ENCODE measurements around the gene MOB4.
"Not testable (repeated sequence)": the region's sequence is repeated elsewhere in the genome, so short reads cannot be mapped to it uniquely, and the experiment has no call there.

MOB4 gene

DNA sequence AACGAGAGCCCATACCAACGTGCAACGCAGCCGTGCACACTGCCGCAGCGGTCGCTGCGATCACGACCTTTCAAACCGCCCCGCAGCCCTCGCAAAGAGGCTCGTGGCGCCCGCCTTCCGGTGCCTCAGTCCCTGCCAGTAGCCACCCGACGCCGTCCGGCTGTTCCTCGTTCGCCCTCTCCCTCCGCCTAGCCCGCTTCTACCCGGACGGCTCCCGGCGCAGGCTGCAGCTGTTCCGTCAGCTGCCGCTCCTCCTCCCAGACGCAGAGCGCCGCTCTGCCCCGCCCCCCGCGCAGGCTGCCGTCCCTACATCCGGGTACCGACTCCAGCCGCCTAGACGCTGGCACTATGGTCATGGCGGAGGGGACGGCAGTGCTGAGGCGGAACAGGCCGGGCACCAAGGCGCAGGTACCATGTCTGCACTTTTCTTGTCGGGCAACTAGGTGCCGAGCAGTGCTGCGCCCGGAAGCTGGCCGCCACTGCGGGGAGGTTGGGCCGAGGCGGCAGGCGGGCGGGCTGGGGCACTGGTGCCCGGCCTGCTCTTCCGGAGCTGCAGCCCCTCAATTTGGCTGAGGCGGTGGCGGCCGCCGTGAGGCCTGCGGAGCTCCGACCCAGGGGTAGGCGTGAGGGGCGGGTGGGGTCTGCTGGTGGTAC, at the start of gene MOB4:
Gene MOB4, plus strand, starts transcription at position 328 of the 654 bp plus-strand sequence. Its CDS starts 21 bp downstream, at position 349.
- DNase-seq, result peak; percentile 93

DNA sequence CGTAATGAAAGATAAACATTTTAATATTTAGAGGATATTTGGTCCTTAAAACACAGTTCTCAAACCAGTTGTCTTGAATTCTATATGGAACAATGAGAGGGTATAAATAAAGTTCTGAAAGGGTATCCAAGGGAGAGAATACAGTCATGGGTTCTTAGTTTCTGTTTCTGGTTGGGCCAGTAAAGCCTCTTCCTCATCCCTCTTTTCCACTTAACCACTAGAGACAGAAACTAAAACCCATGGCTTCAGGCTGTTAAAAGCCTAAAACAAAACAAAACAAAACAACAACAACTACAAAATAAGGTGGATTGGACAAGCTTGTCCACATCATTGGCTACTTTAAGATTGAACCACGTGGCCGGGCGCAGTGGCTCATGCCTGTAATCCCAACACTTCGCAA, 43.7 kb upstream of the MOB4 start:
- DNase-seq, result peak; percentile 29

DNA sequence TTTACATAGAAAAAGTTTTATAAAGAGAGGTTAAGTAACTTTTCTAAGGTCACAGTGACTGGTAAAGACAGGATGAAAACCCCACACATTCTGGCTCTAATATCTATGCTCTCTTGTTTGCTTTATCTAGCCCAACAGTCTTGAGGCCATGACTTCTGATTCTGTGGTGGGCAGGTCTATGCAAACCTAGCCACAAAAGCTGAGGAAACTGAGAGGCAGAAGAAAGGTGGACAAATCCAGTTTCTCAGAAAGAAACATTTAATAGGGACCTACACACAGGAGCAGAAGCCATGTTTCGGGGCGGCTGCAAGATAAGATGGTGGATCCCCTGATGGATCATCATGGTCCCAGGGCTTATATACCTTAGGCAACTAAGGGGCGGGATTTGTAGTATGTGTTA, 38.1 kb upstream of the MOB4 start:
- no peak for DNase-seq

DNA sequence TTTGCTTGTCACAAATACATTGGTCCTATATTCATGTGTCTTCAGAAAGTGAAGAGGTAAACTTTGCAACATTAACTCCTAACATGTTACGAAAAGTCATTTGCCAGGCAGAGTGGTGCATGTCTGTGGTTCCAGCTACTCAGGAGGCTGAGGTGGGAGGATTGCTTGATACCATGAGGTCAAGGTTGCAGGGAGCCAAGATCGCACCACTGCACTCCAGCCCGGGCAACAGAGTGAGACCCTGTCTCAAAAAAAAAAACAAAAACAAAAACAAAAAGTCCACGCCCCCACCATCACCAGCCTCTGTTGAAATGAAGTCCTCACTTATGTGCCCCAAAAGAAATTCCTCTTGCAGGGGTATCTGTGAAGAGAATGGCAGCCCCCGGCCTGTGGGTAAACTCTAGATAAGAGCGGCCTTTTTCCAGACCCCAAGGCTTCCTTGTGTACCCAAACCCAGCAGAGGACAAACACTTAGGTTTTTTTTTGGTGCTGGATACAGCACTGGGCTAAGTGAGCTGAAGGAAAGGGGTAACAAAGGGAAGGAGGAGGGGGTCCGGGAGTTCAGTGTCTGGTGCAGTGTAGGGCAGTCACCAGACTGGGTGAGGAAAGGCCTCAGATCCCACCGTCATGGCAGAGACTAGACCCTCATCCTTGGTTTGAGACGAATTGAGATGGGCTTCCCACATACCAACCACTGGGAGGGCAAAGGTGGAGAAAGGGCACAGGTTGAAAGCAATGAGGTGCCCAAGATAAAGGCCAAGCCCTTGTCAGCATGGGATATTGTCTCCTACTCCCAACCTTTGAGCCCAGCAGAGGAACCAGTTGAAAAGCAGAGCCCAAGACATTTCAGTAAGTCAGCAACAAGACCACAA, 35.5 kb upstream of the MOB4 start:
- no peak for DNase-seq

DNA sequence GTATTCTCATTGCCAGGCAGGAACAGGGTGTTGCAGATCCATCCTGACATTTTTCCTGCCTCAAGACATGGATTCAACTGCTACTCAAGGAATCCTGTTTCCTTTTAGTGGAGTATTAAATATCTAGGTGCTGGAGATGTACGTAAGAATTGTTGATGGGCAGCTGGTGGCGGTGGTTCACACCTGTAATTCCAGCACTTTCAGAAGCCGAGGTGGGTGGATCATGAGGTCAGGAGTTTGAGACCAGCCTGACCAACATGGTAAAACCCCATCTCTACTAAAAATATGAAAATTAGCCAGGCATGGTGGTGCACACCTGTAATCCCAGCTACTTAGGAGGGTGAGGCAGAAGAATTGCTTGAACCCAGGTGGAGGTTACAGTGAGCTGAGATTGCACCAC, 31.6 kb upstream of the MOB4 start:
- not testable (repeated sequence) for DNase-seq

DNA sequence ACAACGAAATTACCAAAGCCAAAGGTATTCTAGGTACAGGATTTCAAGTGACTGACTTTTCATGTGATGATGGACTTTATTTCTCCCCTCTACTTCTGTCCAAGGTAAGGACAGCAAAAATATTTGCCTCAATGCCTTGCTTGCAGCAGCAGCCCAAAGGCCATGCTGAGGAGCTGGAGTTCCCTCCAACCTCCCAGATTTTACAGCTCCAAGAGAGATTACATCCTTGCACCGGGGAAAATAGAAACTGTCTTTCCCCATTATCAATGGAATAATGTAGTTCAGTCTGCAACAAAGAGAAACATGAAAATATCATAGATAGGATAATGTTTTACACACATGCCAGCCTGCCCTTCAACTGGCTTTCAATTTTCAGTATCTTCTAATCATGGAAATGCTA, 29.7 kb upstream of the MOB4 start:
- DNase-seq, result no peak

DNA sequence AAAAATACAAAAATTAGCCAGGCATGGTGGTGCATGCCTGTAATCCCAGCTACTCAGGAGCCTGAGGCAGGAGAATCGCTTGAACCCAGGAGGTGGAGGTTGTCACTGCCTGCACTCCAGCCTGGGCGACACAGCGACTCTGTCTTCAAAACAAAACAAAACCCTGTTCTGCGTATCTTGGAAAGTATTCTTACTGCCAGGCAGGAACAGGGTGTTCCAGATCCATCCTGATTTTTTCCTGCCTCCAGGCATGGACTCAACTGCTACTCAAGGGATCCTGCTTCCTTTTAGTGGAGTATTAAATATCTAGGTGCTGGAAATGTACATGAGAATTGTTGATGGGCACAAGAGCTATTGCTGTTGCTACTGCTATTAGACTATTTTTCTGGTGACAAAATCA, 28.5 kb upstream of the MOB4 start:
- no peak for DNase-seq

DNA sequence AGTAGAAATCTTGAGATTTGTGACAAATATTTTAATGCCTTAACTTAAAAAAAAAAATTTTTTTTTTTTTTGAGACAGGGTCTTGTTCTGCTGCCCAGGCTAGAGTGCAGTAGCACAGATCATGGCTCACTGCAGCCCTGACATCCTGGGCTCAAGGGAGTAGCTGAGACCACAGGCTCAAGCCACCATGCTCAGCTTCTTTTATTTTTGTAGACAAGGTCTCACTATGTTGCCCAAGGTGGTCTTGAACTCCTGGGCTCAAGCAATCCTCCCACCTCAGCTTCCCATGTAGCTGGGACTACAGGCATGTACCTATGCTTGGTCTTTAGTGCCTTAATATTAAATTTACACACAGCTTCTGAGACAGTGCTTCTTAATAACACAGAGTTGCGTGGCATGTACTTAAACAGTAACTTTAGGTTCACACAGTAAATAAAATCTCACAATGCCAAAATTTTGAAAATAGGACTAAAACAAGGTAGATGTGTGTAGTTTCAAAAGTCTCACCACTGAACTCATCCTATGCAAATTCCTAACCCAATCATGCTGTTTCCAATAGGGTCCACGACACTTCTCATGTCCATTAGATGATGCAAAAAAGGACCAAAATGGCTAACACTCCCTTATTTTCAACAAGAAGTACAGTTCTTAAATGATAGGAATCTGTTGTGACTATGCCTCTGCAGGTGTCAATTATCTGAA, 20.3 kb upstream of the MOB4 start:
- DNase-seq, result no peak

DNA sequence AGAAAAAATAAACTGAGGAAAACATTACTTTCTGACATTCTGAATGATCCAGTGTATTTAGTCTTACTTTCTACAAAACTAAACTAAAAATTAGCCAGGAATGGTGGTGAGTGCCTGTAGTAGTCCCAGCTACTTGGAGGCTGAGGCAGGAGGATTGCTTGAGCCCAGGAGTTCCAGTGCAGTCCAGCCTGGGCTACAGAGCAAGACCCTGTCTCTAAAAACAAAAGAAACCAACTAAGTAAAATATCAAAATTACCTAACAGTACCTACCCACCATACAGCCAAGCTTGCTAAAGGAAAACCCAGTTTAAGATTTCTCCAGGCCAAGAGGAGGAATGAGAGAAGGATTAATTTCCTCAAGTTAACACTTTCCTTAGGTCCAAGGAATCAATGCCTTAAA, 19.2 kb upstream of the MOB4 start:
- no peak for DNase-seq

DNA sequence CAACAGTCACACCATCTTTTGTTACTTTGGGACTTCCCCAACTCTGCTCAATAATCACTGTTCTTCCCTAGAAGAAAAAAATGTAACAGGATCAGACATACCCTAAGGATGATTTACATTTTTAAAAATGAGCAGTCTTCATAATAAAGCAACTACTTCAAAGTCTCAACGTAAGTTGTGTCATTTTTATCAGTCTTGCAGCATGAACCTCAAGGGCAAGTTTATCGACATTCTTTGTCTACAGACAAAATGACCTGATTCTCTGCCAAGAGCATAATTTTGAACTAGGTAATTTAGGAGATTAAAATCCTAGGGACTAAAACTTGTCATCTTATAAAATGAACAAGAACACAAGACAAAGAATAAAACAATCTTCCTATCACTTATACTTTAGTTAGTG, 18.5 kb upstream of the MOB4 start:
- DNase-seq, result no peak

DNA sequence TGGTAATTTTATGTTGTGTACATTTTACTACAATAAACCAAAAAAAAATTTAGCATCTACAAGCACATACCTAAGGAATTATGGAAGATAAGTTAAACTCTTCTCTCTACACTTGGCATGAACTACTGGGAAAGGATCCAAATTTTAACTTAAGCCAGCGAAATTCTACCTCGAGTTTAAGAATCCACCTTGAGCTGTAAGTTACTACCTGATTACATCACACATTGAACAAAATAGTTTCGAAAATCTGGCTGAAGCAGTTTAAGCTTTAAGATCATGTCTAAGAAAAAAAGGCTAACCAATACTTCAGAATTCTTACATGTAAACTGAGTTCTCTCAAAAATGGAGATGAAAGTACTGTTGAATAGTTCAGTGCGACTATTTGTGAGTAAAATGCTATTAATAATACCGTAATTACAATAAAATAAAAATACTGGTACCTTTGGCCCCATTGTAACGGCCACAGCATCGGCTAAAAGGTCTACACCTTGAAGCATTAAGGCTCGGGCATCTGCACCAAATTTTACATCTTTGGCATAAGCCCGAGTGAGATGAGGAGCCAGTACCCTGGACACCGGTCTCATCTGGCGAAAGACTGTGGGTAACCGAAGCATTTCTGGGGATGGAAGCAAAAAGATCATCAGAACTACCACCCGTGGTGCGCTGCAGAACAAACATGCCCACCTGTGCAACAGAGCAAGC, 17.5 kb upstream of the MOB4 start:
- DNase-seq, result no peak

DNA sequence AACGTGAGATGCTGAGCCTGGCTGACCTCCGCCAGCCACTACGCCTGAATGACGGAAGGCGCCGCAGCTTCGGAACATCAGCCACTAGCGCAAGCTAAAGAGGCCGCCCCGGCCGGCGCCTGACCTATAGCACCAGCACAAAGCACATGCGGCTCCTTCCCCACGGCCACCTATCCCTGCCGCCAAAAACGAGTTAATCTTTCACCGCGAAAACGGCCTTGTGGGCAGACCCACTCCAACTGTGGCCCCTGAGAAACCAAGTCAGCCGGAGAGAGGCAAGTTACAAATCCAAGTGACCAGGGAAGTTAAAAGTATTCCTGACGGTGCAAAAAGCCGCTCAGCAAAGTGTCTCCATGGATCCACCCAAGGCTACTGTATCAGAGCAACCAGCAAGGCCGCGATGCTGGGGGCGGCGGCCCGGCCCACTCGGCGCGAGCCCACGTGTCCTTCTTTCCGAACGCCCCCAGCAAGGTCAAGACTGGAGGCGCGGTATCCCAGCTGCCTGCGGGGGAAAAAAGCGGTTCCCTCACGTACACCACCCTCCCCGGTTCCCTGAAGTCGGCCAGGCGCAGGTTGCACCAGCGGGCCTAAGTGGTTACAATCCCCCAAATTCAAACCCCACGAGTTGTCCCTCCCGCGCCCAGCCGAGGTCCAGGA, 16.8 kb upstream of the MOB4 start:
- peak; percentile 26 for DNase-seq

DNA sequence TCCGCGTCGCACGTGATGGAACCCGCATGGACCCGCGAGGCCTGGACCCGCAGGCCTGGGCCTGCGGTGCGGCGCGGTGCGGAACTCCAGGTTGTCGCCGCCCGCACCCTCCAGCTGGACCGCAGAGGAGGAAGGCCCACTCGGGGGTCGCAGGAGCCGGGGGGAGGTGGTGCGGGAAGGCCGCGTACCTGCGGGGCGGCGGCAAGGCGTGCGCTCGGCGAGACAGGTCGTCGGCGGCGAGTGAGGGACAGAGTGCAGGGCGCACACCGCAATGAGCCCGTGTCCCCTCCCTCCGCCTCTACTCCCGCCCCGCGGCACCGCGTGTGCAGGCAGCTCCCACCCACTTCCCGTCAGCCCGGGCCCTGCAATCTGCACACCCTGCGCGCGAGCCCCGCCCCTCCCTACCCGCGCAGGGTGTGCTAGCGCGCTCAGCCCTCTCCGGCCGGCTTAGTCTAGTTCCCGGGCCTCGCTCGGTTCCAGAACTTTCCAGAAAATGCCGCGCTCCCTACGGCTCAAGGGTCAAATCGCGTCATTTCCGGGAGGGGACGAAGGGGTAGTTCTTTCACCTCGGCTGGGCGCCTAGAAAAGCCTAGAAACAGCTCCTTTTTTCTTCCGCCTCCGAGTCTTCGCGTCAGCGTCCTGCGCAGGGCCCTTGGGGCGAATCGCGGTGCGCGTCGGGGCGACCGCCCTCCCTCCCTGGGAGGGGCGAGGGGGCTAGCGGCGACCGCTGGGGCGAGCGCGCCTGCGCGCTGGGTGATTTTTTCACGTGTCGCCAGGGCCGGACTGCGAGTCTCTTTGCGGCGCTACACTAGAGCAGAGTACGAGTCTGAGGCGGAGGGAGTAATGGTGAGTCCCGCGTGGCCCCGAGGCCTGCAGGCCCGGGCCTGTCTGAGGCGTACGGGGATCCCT, 16.0 kb upstream of the MOB4 start, which contains the start of the genes HSPD1 and HSPE1:
Gene HSPD1, minus strand, starts transcription at position 247 of the 909 bp plus-strand sequence. CDS start 992 bp downstream, outside the sequence.
Gene HSPE1, plus strand, starts transcription at position 786 of the 909 bp plus-strand sequence. Its CDS starts 58 bp downstream, at position 844.
- peak; percentile 100 for DNase-seq

DNA sequence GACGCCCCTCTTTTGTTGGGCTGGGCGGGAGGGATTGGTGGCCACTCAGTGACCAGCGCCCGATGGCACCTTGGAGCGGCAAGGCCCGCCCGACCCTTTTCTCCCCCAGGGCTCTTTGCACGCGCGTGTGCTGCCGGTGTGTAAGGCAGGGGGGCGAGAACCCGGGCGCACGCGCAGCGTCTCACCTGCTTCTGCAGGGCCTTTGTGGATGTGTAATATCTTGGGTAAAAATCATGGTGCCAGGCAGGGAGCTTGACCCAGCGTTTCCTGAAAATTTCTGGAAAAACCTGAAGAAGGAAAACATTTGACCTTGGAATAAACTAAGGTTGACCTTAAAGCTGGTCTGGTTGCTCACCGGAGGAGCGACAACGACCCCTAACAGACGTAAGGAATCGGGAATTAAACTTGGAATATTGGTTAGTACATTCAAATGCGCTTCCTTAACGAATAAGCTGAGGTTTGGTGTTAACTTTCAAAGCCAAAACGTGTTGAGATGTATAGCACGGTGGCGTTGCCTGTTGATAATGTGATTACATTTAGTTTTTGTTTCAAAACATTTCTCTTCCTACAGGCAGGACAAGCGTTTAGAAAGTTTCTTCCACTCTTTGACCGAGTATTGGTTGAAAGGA, 15.2 kb upstream of the MOB4 start:
- DNase-seq, result no peak

DNA sequence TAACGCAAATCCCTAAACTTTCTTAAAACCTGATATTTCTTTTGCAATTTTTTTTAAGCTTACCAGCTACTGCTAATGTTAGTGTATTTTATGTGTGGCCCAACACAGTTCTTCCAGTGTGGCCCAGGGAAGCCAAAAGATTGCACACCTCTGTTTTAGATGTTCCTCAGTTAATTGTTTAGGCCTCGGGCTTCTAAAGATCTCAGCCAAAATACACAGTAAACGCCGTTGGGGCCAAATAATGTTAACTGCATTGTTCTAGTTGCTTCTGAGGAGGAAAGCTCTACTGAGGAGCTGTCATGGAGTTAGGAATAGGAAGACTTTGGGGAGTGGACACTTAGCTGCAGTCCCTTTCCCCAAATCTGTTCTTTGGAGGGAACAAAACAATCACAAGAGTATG, 13.7 kb upstream of the MOB4 start:
- DNase-seq, result no peak

DNA sequence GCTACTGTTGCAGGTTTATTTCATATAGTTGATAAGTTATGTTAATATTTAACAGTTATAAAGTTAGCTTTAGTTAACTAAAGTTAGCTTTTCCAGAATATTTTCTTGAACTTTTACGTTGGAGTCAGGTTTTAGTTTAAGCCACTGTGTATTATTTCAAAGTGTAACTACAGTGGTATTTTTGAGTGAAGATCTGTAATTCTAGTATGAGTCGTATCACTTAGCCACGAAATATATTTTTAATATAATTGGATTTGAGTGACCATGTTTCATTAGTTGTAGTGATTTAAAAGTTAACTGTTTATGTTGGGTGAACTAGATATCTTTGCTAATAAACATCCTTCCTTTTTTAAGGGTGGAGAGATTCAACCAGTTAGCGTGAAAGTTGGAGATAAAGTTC, 13.2 kb upstream of the MOB4 start:
- DNase-seq, result no peak

DNA sequence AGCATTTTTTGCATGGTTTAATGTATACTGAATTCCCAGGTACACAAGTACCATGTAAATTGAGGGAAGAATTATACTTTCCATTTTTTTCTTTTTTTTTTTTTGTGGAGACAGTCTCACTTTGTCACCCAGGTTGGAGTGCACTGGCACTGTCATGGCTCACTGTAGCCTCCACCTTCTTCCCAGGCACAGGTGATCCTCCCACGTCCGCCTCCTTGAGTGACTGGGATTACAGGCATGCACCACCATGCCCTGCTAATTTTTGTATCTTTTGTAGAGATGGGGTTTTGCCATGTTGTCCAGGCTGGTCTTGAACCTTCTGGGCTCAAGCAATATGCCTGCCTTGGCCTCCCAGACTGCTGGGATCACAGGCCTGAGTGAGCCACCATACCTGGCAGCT, 11.9 kb upstream of the MOB4 start:
- no peak for DNase-seq

DNA sequence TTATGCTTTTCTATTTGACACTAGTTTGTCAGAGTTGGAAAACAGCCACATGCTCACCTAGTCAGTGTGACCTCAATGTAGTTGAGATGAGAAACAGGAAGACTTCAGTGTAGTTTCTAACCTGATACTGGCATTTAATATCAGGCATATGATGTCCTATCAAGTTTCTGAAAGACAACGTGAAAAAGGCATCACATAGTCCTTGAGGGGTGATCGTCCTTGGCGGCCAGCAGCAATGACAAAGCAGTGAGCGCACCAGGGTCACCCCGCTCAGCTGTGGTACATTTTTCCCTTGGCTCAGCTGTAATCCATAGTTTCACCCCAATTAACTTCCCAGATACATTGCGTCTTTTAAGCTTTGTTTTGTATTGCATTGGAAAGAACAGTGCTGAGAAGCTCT, 11.4 kb upstream of the MOB4 start:
- no peak for DNase-seq

DNA sequence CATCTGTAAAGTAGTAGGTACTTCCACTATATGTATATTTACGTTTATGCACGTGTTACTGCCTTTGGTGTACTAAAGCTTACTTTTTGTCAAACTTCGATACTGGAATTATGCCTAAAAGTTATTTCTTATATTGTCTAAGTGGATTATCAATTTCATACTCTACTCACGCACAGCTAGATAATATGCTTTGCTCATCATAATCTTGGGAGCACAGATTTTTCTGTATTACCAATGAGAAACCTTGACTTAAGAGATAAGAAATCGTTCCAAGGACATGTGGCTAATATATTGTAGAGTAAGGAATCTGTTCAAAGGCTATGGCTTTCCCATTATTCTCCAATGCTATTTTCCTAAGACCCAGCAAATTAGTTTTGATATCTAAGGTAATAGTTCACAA, 9.2 kb upstream of the MOB4 start:
- no peak for DNase-seq

DNA sequence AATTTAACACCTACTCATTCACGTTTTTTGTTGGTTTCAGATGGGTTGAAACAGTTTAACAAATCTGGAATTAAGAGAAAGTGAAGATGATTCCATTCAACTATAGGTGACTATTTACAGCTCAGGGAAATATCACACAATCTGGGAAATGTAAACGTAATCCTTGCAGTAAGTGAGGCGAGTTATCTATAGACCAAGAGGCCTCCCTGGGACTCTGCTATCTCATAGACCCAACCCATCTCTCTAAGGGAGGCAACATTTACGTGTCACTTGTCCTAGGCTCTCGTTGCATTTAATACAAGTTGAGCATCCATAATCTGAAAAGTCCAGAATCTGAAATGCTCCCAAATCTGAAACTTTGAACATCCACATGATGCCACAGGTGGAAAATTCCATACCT, 2.0 kb upstream of the MOB4 start:
- no peak for DNase-seq

DNA sequence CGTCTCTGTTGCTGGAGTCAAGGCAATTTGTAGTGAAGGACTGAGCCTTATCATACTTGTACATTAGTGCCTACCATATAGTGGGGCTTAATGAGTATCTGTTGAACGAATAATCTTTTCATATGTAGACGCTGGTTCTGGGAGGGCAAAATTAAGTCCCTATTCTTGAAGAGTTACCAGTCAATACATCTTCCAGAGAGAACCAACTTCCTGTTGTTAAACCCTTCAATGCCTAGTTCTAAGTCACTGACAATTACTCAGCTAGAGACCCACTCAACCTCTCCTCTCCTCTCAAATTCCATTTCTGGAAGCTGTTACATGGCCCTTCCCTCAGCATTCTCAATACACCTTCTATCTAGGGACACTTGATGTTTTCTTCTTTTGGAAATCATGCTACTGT, 1.1 kb upstream of the MOB4 start:
- peak; percentile 25 for DNase-seq

Data from MV-4-11 (cell line).